HCT116 (cell line): ENCODE results near the gene S100A7. TPM values are rescaled to one million over a fixed set of nuclear protein-coding genes. Genes with fewer than 3 reads are reported as not detected.
A peak's percentile ranks its signal among the peaks of the same experiment; 100 is the strongest.

ENCODE experiments used
- ATAC-seq: fragments of 200-7000 bp; cut with Tn5 transposase; 2 replicates; pipeline ENCODE4 v1.9.1; 2020; ENCODE audit warnings: mild to moderate bottlenecking, moderate library complexity
- BruUV-seq: library from RNA; stranded (reverse); fragments of 400-500 nt; replicated peaks from 2 replicates; lab custom pipeline; 2021; lab: Mats Ljungman, UMichigan
- CTCF ChIA-PET: fragments of 300-600 bp; sonication (Branson Sonifier 250); formaldehyde crosslinking; loops from one replicate; lab custom pipeline; 2021; ENCODE audit warnings: antibody characterized with exemption; lab: Charles Lee
- POLR2A ChIA-PET: fragments of 300-600, 350-600 bp; sonication (Branson Sonifier 250); formaldehyde crosslinking; loops from one replicate; lab custom pipeline; 2021; ENCODE audit warnings: antibody characterized with exemption; lab: Charles Lee
- RAD21 ChIA-PET, 2 experiments: fragments of 300-600 bp; sonication (Branson Sonifier 250); formaldehyde crosslinking; loops; one replicate each; lab custom pipeline; 2023; ENCODE audit warnings: low total read pairs in 2 of 2; ENCODE audit not compliant: uncharacterized antibody in 2 of 2, unreplicated experiment in 2 of 2, low non-redundant PET in 1 of 2; lab: Charles Lee
- DNase-seq: peaks from one replicate; pipeline ENCODE4 v3.0.0-alpha.2; 2010; ENCODE audit warnings: low read depth, low spot score
- H2AFZ ChIP-seq: fragments of 200-600 bp; shearing (Covaris generic), sonication (generic); 2 replicates; pipeline ENCODE4 v1.6.1; 2017; ENCODE audit warnings: low read depth, mixed run types, mixed read lengths, antibody characterized with exemption, low read length; ENCODE audit not compliant: poor library complexity, severe bottlenecking
- H3K27ac ChIP-seq: 2 replicates; pipeline ENCODE4 v1.5.1; 2012; ENCODE audit warnings: low read depth, low read length
- H3K27me3 ChIP-seq: fragments of 200-600 bp; sonication (generic); 2 replicates; pipeline ENCODE4 v1.6.1; 2016; ENCODE audit warnings: mixed run types, low read length, mixed read lengths; ENCODE audit not compliant: insufficient read depth
- H3K36me3 ChIP-seq, 2 experiments: fragments of 200-500 bp in 1 of 2; fragments of 200-600 bp in 1 of 2; sonication (Bioruptor generic) in 1 of 2; sonication (generic) in 1 of 2; 2 replicates each; pipeline versions ENCODE4 v1.5.1 to v1.6.1; 2014 to 2016; ENCODE audit warnings: low read length in 2 of 2, inconsistent platforms in 1 of 2, mixed read lengths in 1 of 2, mixed run types in 1 of 2; ENCODE audit not compliant: insufficient read depth in 2 of 2, control insufficient read depth in 1 of 2
- H3K4me1 ChIP-seq, 2 experiments: fragments of 200-600 bp in 1 of 2; sonication (generic) in 1 of 2; 2 replicates each; pipeline versions ENCODE4 v1.5.1 to v1.6.1; 2012 to 2017; ENCODE audit warnings: low read length in 2 of 2, inconsistent platforms in 1 of 2, mild to moderate bottlenecking in 1 of 2, mixed read lengths in 1 of 2, mixed run types in 1 of 2, moderate library complexity in 1 of 2; ENCODE audit not compliant: insufficient read depth in 2 of 2, control insufficient read depth in 1 of 2
- H3K4me2 ChIP-seq: fragments of 200-600 bp; sonication (generic); 2 replicates; pipeline ENCODE4 v1.6.1; 2017; ENCODE audit warnings: mixed run types, low read length, mixed read lengths
- H3K4me3 ChIP-seq, 2 experiments: fragments of 200-600 bp in 1 of 2; sonication (generic) in 1 of 2; replicated peaks in 1 of 2; 2 replicates each; pipeline ENCODE4 v1.5.1; 2011 to 2016; ENCODE audit warnings: low read length in 2 of 2, control low read depth in 1 of 2, low read depth in 1 of 2, mild to moderate bottlenecking in 1 of 2, mixed read lengths in 1 of 2, mixed run types in 1 of 2
- H3K79me2 ChIP-seq: fragments of 200-600 bp; sonication (generic); 2 replicates; pipeline ENCODE4 v1.6.1; 2017; ENCODE audit warnings: mild to moderate bottlenecking, mixed run types, low read length, moderate library complexity, mixed read lengths; ENCODE audit not compliant: insufficient read depth
- H3K9ac ChIP-seq: fragments of 200-600 bp; sonication (generic); 2 replicates; pipeline ENCODE4 v1.6.1; 2016; ENCODE audit warnings: low read length, mixed read lengths
- H3K9me2 ChIP-seq: fragments of 200-600 bp; sonication (generic), shearing (Covaris generic); 2 replicates; pipeline ENCODE4 v1.6.1; 2017; ENCODE audit warnings: mixed run types, mild to moderate bottlenecking, moderate library complexity; ENCODE audit not compliant: insufficient read depth
- H3K9me3 ChIP-seq, 2 experiments: fragments of 200-500 bp in 1 of 2; fragments of 200-600 bp in 1 of 2; sonication (Bioruptor generic) in 1 of 2; sonication (generic) in 1 of 2; 2 replicates each; pipeline ENCODE4 v1.6.1; 2014 to 2017; ENCODE audit warnings: low read length in 2 of 2, mixed read lengths in 2 of 2, inconsistent platforms in 1 of 2, low read depth in 1 of 2, mild to moderate bottlenecking in 1 of 2, mixed run types in 1 of 2, moderate library complexity in 1 of 2; ENCODE audit not compliant: control insufficient read depth in 1 of 2, insufficient read depth in 1 of 2
- H4K20me1 ChIP-seq: fragments of 200-600 bp; sonication (generic), shearing (Covaris generic); 2 replicates; pipeline ENCODE4 v1.6.1; 2017; ENCODE audit warnings: mixed run types, mild to moderate bottlenecking, moderate library complexity; ENCODE audit not compliant: insufficient read depth
- EZH2phosphoT487 ChIP-seq: fragments of 200-600 bp; IDR thresholded peaks from 2 replicates; pipeline ENCODE4 v1.6.1; 2018; ENCODE audit warnings: antibody characterized with exemption, borderline replicate concordance
- POLR2AphosphoS5 ChIP-seq: IDR thresholded peaks from 2 replicates; pipeline ENCODE4 v1.6.1; 2011; ENCODE audit warnings: mild to moderate bottlenecking, low read depth, low read length, moderate library complexity
- intact Hi-C: fragments of 100-400 bp; cut with micrococcal nuclease; formaldehyde crosslinking; loops from 2 replicates; pipeline ENCODE4 v1.10.0; 2022
- total RNA-seq: library from RNA; stranded (reverse); gene quantifications from one replicate; pipeline ENCODE4 v1.2.1, GENCODE V29; 2021; ENCODE audit not compliant: unreplicated experiment
- TF ChIP-seq, protein P1 (sequence below): IDR thresholded peaks from 2 replicates; pipeline ENCODE4 v1.6.1; 2011; ENCODE audit warnings: mild to moderate bottlenecking, low read length, moderate library complexity; ENCODE audit not compliant: insufficient replicate concordance; ENCODE audit errors: extremely low read depth
- TF ChIP-seq, protein P2 (sequence below), 3 experiments: fragments of 200-600 bp in 1 of 3; sonication (generic) in 1 of 3; IDR thresholded peaks in 2 of 3; conservative IDR thresholded peaks in 1 of 3; 2 replicates each; pipeline ENCODE4 v1.5.1; 2012 to 2017; ENCODE audit warnings: low read depth in 2 of 3, low read length in 2 of 3, antibody characterized with exemption in 1 of 3, borderline replicate concordance in 1 of 3, control low read depth in 1 of 3, mild to moderate bottlenecking in 1 of 3, mixed read lengths in 1 of 3, mixed run types in 1 of 3, moderate library complexity in 1 of 3; ENCODE audit not compliant: insufficient read depth in 1 of 3

The S100A7 gene
- total RNA-seq, 1 experiment from 2014 or later = not detected

DNA sequence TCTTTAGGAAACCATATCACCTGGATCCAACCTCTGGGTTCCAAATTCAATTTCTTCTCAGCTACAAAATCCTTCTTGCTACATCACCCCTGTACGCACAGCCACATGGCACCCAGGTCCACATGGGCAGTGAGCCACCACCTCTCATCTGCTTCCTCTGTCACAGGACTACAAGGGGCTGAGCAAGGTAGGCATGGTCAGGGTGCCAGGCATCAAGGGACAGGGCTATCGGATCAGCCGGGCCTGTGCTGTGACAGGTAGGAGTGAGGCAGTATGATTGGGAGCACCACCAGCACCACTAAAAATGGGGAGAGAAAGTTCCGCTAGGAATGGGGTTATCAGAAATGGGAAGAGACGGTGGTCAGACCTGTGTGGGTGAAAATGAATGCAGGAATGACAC lies 45.9 kb upstream of the S100A7 start:
- Histone ChIP-seq H3K27me3 (no peaks in the 10 kb centered on the region), H3K4me2 (peak overlapping the region; percentile 65), H3K79me2 (no peaks in the 10 kb centered on the region), H3K4me1 (peaks cover 17 to 52% of the 10 kb centered on the region in 2 experiments), H2AFZ (no peak overlapping the region), H3K4me3 (no peak overlapping the region), H3K27ac (peak overlapping the region; percentile 19; the same call in 1 of the 2 replicates), H3K36me3 (no peaks in the 10 kb centered on the region), H3K9me2 (no peaks in the 10 kb centered on the region), H4K20me1 (no peaks in the 10 kb centered on the region), H3K9me3 (no peaks in the 10 kb centered on the region), H3K9ac (peak overlapping the region; percentile 47)
- intact Hi-C loops = loop anchor here (5.0 kb wide), 1 partner anchor 481 kb away; the partner anchor contains the start of gene RAB13
- BruUV-seq = no TSS peak
- POLR2A ChIA-PET = interaction anchor here (1.3 to 1.5 kb wide), 2 partner anchors 45 to 60 kb away, joined by 3 to 4 read pairs; no protein-coding TSS in a partner anchor
- ATAC-seq = peak; percentile 2; the same call in 1 of the 2 replicates
- TF ChIP-seq EZH2phosphoT487 (no peak), POLR2AphosphoS5 (no peak)
- TF ChIP-seq, protein P1, sequence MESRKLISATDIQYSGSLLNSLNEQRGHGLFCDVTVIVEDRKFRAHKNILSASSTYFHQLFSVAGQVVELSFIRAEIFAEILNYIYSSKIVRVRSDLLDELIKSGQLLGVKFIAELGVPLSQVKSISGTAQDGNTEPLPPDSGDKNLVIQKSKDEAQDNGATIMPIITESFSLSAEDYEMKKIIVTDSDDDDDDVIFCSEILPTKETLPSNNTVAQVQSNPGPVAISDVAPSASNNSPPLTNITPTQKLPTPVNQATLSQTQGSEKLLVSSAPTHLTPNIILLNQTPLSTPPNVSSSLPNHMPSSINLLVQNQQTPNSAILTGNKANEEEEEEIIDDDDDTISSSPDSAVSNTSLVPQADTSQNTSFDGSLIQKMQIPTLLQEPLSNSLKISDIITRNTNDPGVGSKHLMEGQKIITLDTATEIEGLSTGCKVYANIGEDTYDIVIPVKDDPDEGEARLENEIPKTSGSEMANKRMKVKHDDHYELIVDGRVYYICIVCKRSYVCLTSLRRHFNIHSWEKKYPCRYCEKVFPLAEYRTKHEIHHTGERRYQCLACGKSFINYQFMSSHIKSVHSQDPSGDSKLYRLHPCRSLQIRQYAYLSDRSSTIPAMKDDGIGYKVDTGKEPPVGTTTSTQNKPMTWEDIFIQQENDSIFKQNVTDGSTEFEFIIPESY = no peak
- TF ChIP-seq, protein P2, sequence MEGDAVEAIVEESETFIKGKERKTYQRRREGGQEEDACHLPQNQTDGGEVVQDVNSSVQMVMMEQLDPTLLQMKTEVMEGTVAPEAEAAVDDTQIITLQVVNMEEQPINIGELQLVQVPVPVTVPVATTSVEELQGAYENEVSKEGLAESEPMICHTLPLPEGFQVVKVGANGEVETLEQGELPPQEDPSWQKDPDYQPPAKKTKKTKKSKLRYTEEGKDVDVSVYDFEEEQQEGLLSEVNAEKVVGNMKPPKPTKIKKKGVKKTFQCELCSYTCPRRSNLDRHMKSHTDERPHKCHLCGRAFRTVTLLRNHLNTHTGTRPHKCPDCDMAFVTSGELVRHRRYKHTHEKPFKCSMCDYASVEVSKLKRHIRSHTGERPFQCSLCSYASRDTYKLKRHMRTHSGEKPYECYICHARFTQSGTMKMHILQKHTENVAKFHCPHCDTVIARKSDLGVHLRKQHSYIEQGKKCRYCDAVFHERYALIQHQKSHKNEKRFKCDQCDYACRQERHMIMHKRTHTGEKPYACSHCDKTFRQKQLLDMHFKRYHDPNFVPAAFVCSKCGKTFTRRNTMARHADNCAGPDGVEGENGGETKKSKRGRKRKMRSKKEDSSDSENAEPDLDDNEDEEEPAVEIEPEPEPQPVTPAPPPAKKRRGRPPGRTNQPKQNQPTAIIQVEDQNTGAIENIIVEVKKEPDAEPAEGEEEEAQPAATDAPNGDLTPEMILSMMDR (IDR thresholded peaks at IDR 0.05 in 2 of 3, conservative IDR thresholded peaks at IDR 0.05 in 1 of 3; ENCODE audit: borderline replicate concordance in 1 of 3, insufficient read depth in 1 of 3, low read depth in 2 of 3, low read length in 2 of 3) = no peak
- RAD21 ChIA-PET = interaction anchor here in 1 of 2 experiments (0.9 kb wide), 1 partner anchor 61 kb away, joined by 3 read pairs; no protein-coding TSS in a partner anchor
- CTCF ChIA-PET = interaction anchor here (1.3 to 1.8 kb wide), 4 partner anchors 9 to 153 kb away, joined by 4 read pairs; no protein-coding TSS in a partner anchor
- no peak for DNase-seq
